Measurements from ENCODE around the gene GDI2.
"Not testable (repeated sequence)": the region's sequence is repeated elsewhere in the genome, so short reads cannot be mapped to it uniquely, and the experiment has no call there.

GDI2 gene

GRCh38 chr10:5830629-5831445, 17.6 kb upstream of the GDI2 start:
- DNase-seq (ENCODE audit: insufficient read length, low spot score) (no peak), FAIRE-seq (no peak)
- TF ChIP-seq POU2F2 (IDR thresholded peaks at IDR 0.05; ENCODE audit: low read depth, low read length) (no peak), POLR2AphosphoS5 (IDR thresholded peaks at IDR 0.05; ENCODE audit: low read depth, low read length) (no peak), POLR2A (IDR thresholded peaks at IDR 0.05; ENCODE audit: low read depth, low read length) (no peak), PAX5 (IDR thresholded peaks at IDR 0.05; ENCODE audit: insufficient read depth, low read length, severe bottlenecking) (no peak), TAF1 (IDR thresholded peaks at IDR 0.05; ENCODE audit: low read depth, low read length) (no peak), SPI1 (IDR thresholded peaks at IDR 0.05; ENCODE audit: low read depth, low read length) (no peak)

- TF ChIP-seq PAX5 (IDR thresholded peaks at IDR 0.05; ENCODE audit: insufficient read depth, low read length, severe bottlenecking) = no peak
- TF ChIP-seq POLR2A (IDR thresholded peaks at IDR 0.05; ENCODE audit: low read depth, low read length) = no peak
- no peak for TF ChIP-seq SPI1 (IDR thresholded peaks at IDR 0.05; ENCODE audit: low read depth, low read length)
- TF ChIP-seq TAF1 (IDR thresholded peaks at IDR 0.05; ENCODE audit: low read depth, low read length) = no peak
- no peak for TF ChIP-seq POU2F2 (IDR thresholded peaks at IDR 0.05; ENCODE audit: low read depth, low read length)
- no peak for TF ChIP-seq POLR2AphosphoS5 (IDR thresholded peaks at IDR 0.05; ENCODE audit: low read depth, low read length)
- no peak for FAIRE-seq
- DNase-seq (ENCODE audit: insufficient read length, low spot score) = no peak
These were observed 16.0 kb upstream of the GDI2 start for GRCh38 chr10:5829267-5829666.

- FAIRE-seq (no peak), DNase-seq (ENCODE audit: insufficient read length, low spot score) (no peak)
- TF ChIP-seq SPI1 (IDR thresholded peaks at IDR 0.05; ENCODE audit: low read depth, low read length) (no peak), POLR2A (IDR thresholded peaks at IDR 0.05; ENCODE audit: low read depth, low read length) (no peak), POLR2AphosphoS5 (IDR thresholded peaks at IDR 0.05; ENCODE audit: low read depth, low read length) (no peak), PAX5 (IDR thresholded peaks at IDR 0.05; ENCODE audit: insufficient read depth, low read length, severe bottlenecking) (no peak)
These were observed 15.5 kb upstream of the GDI2 start for GRCh38 chr10:5828725-5829124.

- no peak for DNase-seq (ENCODE audit: insufficient read length, low spot score)
- TF ChIP-seq SPI1 (IDR thresholded peaks at IDR 0.05; ENCODE audit: low read depth, low read length) (no peak), TAF1 (IDR thresholded peaks at IDR 0.05; ENCODE audit: low read depth, low read length) (no peak)
- no peak for FAIRE-seq
These were observed 14.6 kb upstream of the GDI2 start for GRCh38 chr10:5827841-5828240.

- not testable (repeated sequence) for FAIRE-seq; DNase-seq (ENCODE audit: insufficient read length, low spot score)
These were observed 13.3 kb upstream of the GDI2 start for GRCh38 chr10:5826511-5826910.

GRCh38 chr10:5818894-5819293, 5.7 kb upstream of the GDI2 start:
- DNase-seq (ENCODE audit: insufficient read length, low spot score) (no peak), FAIRE-seq (peak; percentile 76)
- TF ChIP-seq POU2F2 (IDR thresholded peaks at IDR 0.05; ENCODE audit: low read depth, low read length) = no peak
- peak; percentile 79 for TF ChIP-seq SPI1 (IDR thresholded peaks at IDR 0.05; ENCODE audit: low read depth, low read length)
- no peak for TF ChIP-seq TAF1 (IDR thresholded peaks at IDR 0.05; ENCODE audit: low read depth, low read length)
- TF ChIP-seq POLR2AphosphoS5 (IDR thresholded peaks at IDR 0.05; ENCODE audit: low read depth, low read length) = no peak
- TF ChIP-seq PAX5 (IDR thresholded peaks at IDR 0.05; ENCODE audit: insufficient read depth, low read length, severe bottlenecking) = peak; percentile 56
- TF ChIP-seq POLR2A (IDR thresholded peaks at IDR 0.05; ENCODE audit: low read depth, low read length) = no peak

- no peak for TF ChIP-seq POLR2A (IDR thresholded peaks at IDR 0.05; ENCODE audit: low read depth, low read length)
- TF ChIP-seq POU2F2 (IDR thresholded peaks at IDR 0.05; ENCODE audit: low read depth, low read length) = no peak
- TF ChIP-seq SPI1 (IDR thresholded peaks at IDR 0.05; ENCODE audit: low read depth, low read length) = peak; percentile 51
- no peak for TF ChIP-seq POLR2AphosphoS5 (IDR thresholded peaks at IDR 0.05; ENCODE audit: low read depth, low read length)
- FAIRE-seq = peak; percentile 28
These were observed 4.8 kb upstream of the GDI2 start for GRCh38 chr10:5818048-5818331.

GRCh38 chr10:5817322-5818047, 4.3 kb upstream of the GDI2 start:
- DNase-seq (ENCODE audit: insufficient read length, low spot score) (no peak), FAIRE-seq (peak; percentile 72)
- TF ChIP-seq SPI1 (IDR thresholded peaks at IDR 0.05; ENCODE audit: low read depth, low read length) (peak; percentile 91), PAX5 (IDR thresholded peaks at IDR 0.05; ENCODE audit: insufficient read depth, low read length, severe bottlenecking) (no peak), POU2F2 (IDR thresholded peaks at IDR 0.05; ENCODE audit: low read depth, low read length) (peak; percentile 36; the same call in 1 of the 2 replicates), TAF1 (IDR thresholded peaks at IDR 0.05; ENCODE audit: low read depth, low read length) (no peak)

More at GRCh38 chr10:5818048-5818331, 4.8 kb upstream of the GDI2 start:
- DNase-seq (ENCODE audit: insufficient read length, low spot score) = no peak

- peak; percentile 56 for FAIRE-seq
- DNase-seq (ENCODE audit: insufficient read length, low spot score) = no peak
- TF ChIP-seq POLR2AphosphoS5 (IDR thresholded peaks at IDR 0.05; ENCODE audit: low read depth, low read length) = no peak
- no peak for TF ChIP-seq POLR2A (IDR thresholded peaks at IDR 0.05; ENCODE audit: low read depth, low read length)
- TF ChIP-seq TAF1 (IDR thresholded peaks at IDR 0.05; ENCODE audit: low read depth, low read length) = no peak
- no peak for TF ChIP-seq PAX5 (IDR thresholded peaks at IDR 0.05; ENCODE audit: insufficient read depth, low read length, severe bottlenecking)
- TF ChIP-seq SPI1 (IDR thresholded peaks at IDR 0.05; ENCODE audit: low read depth, low read length) = no peak
- no peak for TF ChIP-seq POU2F2 (IDR thresholded peaks at IDR 0.05; ENCODE audit: low read depth, low read length)
These were observed 2.9 kb upstream of the GDI2 start for GRCh38 chr10:5816170-5816569.
